Ishikawa (cell line): ENCODE data around the gene CTPS2.

ENCODE experiments used
- CEBPB ChIP-seq: IDR thresholded peaks from 2 replicates; pipeline ENCODE4 v1.6.1; 2012
- CREB1 ChIP-seq: IDR thresholded peaks from 2 replicates; pipeline ENCODE4 v1.6.1; 2012; ENCODE audit warnings: low read depth
- EGR1 ChIP-seq: IDR thresholded peaks from 2 replicates; pipeline ENCODE4 v1.6.1; 2012
- EP300 ChIP-seq: IDR thresholded peaks from 2 replicates; pipeline ENCODE4 v1.6.1; 2012; ENCODE audit warnings: borderline replicate concordance
- FOXM1 ChIP-seq: IDR thresholded peaks from 2 replicates; pipeline ENCODE4 v1.6.1; 2012; ENCODE audit warnings: low read depth, borderline replicate concordance
- NFIC ChIP-seq: IDR thresholded peaks from 2 replicates; pipeline ENCODE4 v1.6.1; 2012
- RAD21 ChIP-seq: IDR thresholded peaks from 2 replicates; pipeline ENCODE4 v1.6.1; 2012; ENCODE audit warnings: low read depth
- TAF1 ChIP-seq: IDR thresholded peaks from 2 replicates; pipeline ENCODE4 v1.6.1; 2012; ENCODE audit warnings: low read depth, mild to moderate bottlenecking
- TEAD4 ChIP-seq: IDR thresholded peaks from 2 replicates; pipeline ENCODE4 v1.6.1; 2012
- YY1 ChIP-seq: IDR thresholded peaks from 2 replicates; pipeline ENCODE4 v1.6.1; 2012; ENCODE audit warnings: low read depth
- TF ChIP-seq, protein P1 (sequence below): IDR thresholded peaks from 2 replicates; pipeline ENCODE4 v1.6.1; 2012; ENCODE audit warnings: low read depth, mild to moderate bottlenecking
- TF ChIP-seq, protein P2 (sequence below): IDR thresholded peaks from 2 replicates; pipeline ENCODE4 v1.6.1; 2012
- TF ChIP-seq, protein P3 (sequence below): IDR thresholded peaks from 2 replicates; pipeline ENCODE4 v1.6.1; 2012

DNA sequence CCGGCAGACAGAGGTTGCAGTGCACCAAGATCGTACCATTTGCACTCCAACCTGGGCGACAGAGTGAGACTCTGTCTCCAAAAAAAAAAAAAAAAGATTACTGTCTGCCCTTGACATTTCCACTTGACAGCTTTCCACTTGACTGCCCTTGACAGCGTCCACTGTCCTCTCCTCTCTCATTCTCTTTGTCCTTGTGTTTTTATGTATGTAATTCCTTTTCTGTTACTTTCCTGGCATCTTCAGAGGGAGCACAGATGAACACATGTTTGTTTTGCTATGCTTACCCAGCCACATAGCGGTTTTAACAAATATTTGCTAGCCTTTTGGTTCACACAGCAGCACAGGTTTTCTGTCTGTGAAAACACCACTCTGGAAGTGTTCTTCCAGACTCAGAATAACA is 33.2 kb upstream of the CTPS2 start:
- TF ChIP-seq TAF1, result no peak
- TF ChIP-seq CEBPB, result no peak
- no peak for TF ChIP-seq FOXM1
- no peak for TF ChIP-seq NFIC
- TF ChIP-seq, protein P1, sequence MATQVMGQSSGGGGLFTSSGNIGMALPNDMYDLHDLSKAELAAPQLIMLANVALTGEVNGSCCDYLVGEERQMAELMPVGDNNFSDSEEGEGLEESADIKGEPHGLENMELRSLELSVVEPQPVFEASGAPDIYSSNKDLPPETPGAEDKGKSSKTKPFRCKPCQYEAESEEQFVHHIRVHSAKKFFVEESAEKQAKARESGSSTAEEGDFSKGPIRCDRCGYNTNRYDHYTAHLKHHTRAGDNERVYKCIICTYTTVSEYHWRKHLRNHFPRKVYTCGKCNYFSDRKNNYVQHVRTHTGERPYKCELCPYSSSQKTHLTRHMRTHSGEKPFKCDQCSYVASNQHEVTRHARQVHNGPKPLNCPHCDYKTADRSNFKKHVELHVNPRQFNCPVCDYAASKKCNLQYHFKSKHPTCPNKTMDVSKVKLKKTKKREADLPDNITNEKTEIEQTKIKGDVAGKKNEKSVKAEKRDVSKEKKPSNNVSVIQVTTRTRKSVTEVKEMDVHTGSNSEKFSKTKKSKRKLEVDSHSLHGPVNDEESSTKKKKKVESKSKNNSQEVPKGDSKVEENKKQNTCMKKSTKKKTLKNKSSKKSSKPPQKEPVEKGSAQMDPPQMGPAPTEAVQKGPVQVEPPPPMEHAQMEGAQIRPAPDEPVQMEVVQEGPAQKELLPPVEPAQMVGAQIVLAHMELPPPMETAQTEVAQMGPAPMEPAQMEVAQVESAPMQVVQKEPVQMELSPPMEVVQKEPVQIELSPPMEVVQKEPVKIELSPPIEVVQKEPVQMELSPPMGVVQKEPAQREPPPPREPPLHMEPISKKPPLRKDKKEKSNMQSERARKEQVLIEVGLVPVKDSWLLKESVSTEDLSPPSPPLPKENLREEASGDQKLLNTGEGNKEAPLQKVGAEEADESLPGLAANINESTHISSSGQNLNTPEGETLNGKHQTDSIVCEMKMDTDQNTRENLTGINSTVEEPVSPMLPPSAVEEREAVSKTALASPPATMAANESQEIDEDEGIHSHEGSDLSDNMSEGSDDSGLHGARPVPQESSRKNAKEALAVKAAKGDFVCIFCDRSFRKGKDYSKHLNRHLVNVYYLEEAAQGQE, result no peak
- TF ChIP-seq RAD21, result no peak
- TF ChIP-seq YY1, result no peak
- no peak for TF ChIP-seq EP300
- TF ChIP-seq, protein P2, sequence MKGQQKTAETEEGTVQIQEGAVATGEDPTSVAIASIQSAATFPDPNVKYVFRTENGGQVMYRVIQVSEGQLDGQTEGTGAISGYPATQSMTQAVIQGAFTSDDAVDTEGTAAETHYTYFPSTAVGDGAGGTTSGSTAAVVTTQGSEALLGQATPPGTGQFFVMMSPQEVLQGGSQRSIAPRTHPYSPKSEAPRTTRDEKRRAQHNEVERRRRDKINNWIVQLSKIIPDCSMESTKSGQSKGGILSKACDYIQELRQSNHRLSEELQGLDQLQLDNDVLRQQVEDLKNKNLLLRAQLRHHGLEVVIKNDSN, result no peak
- TF ChIP-seq TEAD4, result no peak
- no peak for TF ChIP-seq CREB1
- TF ChIP-seq, protein P3, sequence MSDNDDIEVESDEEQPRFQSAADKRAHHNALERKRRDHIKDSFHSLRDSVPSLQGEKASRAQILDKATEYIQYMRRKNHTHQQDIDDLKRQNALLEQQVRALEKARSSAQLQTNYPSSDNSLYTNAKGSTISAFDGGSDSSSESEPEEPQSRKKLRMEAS, result no peak
- no peak for TF ChIP-seq EGR1
